Measurements from ENCODE around the gene HEPACAM.

HEPACAM gene

GRCh38 chr11:124915541-124916369 is 20.1 kb downstream of the HEPACAM start:
- no peak overlapping the region for H3K4me3 ChIP-seq (ENCODE audit: low read depth, low read length)
- in situ Hi-C loops (cut with HindIII; ENCODE audit: low sequenced_read_pairs) = no loop called here
- TF ChIP-seq CTCF (IDR thresholded peaks at IDR 0.05; ENCODE audit: low read depth, low read length, missing control alignments) = no peak
- no peak for DNase-seq (ENCODE audit: low read depth)

- TF ChIP-seq CTCF (IDR thresholded peaks at IDR 0.05; ENCODE audit: low read depth, low read length, missing control alignments) = no peak
- in situ Hi-C loops (cut with HindIII; ENCODE audit: low sequenced_read_pairs) = no loop called here
- no peak overlapping the region for H3K4me3 ChIP-seq (ENCODE audit: low read depth, low read length)
- DNase-seq (ENCODE audit: low read depth) = no peak
Observed at GRCh38 chr11:124902616-124903015, 33.2 kb downstream of the HEPACAM start.

- TF ChIP-seq CTCF (IDR thresholded peaks at IDR 0.05; ENCODE audit: low read depth, low read length, missing control alignments) = no peak
- DNase-seq (ENCODE audit: low read depth) = peak; percentile 50
- no peak overlapping the region for H3K4me3 ChIP-seq (ENCODE audit: low read depth, low read length)
- in situ Hi-C loops (cut with HindIII; ENCODE audit: low sequenced_read_pairs) = no loop called here
Observed at GRCh38 chr11:124900464-124900863, 35.4 kb downstream of the HEPACAM start.

- TF ChIP-seq CTCF (IDR thresholded peaks at IDR 0.05; ENCODE audit: low read depth, low read length, missing control alignments) = peak; percentile 40
- no peak for DNase-seq (ENCODE audit: low read depth)
- in situ Hi-C loops (cut with HindIII; ENCODE audit: low sequenced_read_pairs) = no loop called here
- H3K4me3 ChIP-seq (ENCODE audit: low read depth, low read length) = no peak overlapping the region
Observed at GRCh38 chr11:124899383-124900145, 36.3 kb downstream of the HEPACAM start.

GRCh38 chr11:124898711-124899110 is 37.1 kb downstream of the HEPACAM start:
- no peak for TF ChIP-seq CTCF (IDR thresholded peaks at IDR 0.05; ENCODE audit: low read depth, low read length, missing control alignments)
- DNase-seq (ENCODE audit: low read depth) = peak; percentile 45
- in situ Hi-C loops (cut with HindIII; ENCODE audit: low sequenced_read_pairs) = no loop called here
- H3K4me3 ChIP-seq (ENCODE audit: low read depth, low read length) = no peak overlapping the region

GRCh38 chr11:124898263-124898680 is 37.6 kb downstream of the HEPACAM start:
- peak; percentile 89 for DNase-seq (ENCODE audit: low read depth)
- in situ Hi-C loops (cut with HindIII; ENCODE audit: low sequenced_read_pairs) = no loop called here
- TF ChIP-seq CTCF (IDR thresholded peaks at IDR 0.05; ENCODE audit: low read depth, low read length, missing control alignments) = no peak
- H3K4me3 ChIP-seq (ENCODE audit: low read depth, low read length) = no peak overlapping the region

Data from astrocyte of the cerebellum (primary cell).